Calu3 (cell line): Measurements from ENCODE around the gene SLC5A5. TPM values are rescaled to one million over a fixed set of nuclear protein-coding genes. Genes with fewer than 3 reads are reported as not detected.

Experiments used
- BruUV-seq: library from RNA; stranded (reverse); fragments of 400-500 nt; replicated peaks from 2 replicates; lab custom pipeline; 2021; lab: Mats Ljungman, UMichigan
- CTCF ChIA-PET: fragments of 300-600 bp; sonication (Branson Sonifier 250); formaldehyde crosslinking; loops from one replicate; lab custom pipeline; 2022; ENCODE audit warnings: antibody characterized with exemption; lab: Charles Lee
- DNase-seq: peaks from one replicate; pipeline ENCODE4 v3.0.0; 2022
- H3K27ac Mint-ChIP-seq: one replicate; pipeline ENCODE4 v1.8.0; 2022; ENCODE audit warnings: mixed read lengths; ENCODE audit not compliant: unreplicated experiment
- H3K27me3 Mint-ChIP-seq: one replicate; pipeline ENCODE4 v1.8.0; 2022; ENCODE audit warnings: mixed read lengths; ENCODE audit not compliant: unreplicated experiment
- H3K36me3 Mint-ChIP-seq: one replicate; pipeline ENCODE4 v1.8.0; 2022; ENCODE audit warnings: mild to moderate bottlenecking, moderate library complexity, mixed read lengths; ENCODE audit not compliant: insufficient read depth, unreplicated experiment
- H3K4me1 Mint-ChIP-seq: one replicate; pipeline ENCODE4 v1.8.0; 2022; ENCODE audit warnings: mild to moderate bottlenecking, low read depth, mixed read lengths; ENCODE audit not compliant: unreplicated experiment
- H3K4me3 Mint-ChIP-seq: one replicate; pipeline ENCODE4 v1.8.0; 2022; ENCODE audit warnings: mild to moderate bottlenecking, low read depth, moderate library complexity, mixed read lengths; ENCODE audit not compliant: unreplicated experiment
- H3K9me3 Mint-ChIP-seq: one replicate; pipeline ENCODE4 v1.8.0; 2022; ENCODE audit warnings: low read depth, mixed read lengths; ENCODE audit not compliant: unreplicated experiment
- intact Hi-C: fragments of 100-400 bp; cut with micrococcal nuclease; formaldehyde crosslinking; loops from one replicate; pipeline ENCODE4 v1.10.0; 2022; ENCODE audit not compliant: unreplicated experiment
- total RNA-seq: library from RNA; stranded (reverse); gene quantifications from 2 replicates; pipeline ENCODE4 v1.2.3, GENCODE V29; 2022
- TF ChIP-seq, protein P1 (sequence below): fragments of 200-600 bp; IDR thresholded peaks from one replicate; pipeline ENCODE4 v1.8.0; 2022; ENCODE audit warnings: antibody characterized with exemption; ENCODE audit not compliant: unreplicated experiment

SLC5A5 gene
- total RNA-seq, 1 experiment from 2014 or later: not detected

GRCh38 chr19:17835182-17836006 is 36.4 kb upstream of the SLC5A5 start:
- CTCF ChIA-PET: no interaction called here
- no peaks in the 10 kb centered on the region for H3K9me3 Mint-ChIP-seq
- BruUV-seq: no TSS peak
- intact Hi-C loops: no loop called here
- H3K36me3 Mint-ChIP-seq: no peaks in the 10 kb centered on the region
- TF ChIP-seq, protein P1, sequence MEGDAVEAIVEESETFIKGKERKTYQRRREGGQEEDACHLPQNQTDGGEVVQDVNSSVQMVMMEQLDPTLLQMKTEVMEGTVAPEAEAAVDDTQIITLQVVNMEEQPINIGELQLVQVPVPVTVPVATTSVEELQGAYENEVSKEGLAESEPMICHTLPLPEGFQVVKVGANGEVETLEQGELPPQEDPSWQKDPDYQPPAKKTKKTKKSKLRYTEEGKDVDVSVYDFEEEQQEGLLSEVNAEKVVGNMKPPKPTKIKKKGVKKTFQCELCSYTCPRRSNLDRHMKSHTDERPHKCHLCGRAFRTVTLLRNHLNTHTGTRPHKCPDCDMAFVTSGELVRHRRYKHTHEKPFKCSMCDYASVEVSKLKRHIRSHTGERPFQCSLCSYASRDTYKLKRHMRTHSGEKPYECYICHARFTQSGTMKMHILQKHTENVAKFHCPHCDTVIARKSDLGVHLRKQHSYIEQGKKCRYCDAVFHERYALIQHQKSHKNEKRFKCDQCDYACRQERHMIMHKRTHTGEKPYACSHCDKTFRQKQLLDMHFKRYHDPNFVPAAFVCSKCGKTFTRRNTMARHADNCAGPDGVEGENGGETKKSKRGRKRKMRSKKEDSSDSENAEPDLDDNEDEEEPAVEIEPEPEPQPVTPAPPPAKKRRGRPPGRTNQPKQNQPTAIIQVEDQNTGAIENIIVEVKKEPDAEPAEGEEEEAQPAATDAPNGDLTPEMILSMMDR: no peak
- H3K27ac Mint-ChIP-seq: no peak overlapping the region
- no peak overlapping the region for H3K4me3 Mint-ChIP-seq
- H3K27me3 Mint-ChIP-seq: peaks cover 17% of the 10 kb centered on the region
- DNase-seq: no peak
- no peaks in the 10 kb centered on the region for H3K4me1 Mint-ChIP-seq

GRCh38 chr19:17836530-17836929 is 35.2 kb upstream of the SLC5A5 start:
- peaks cover 17% of the 10 kb centered on the region for H3K27me3 Mint-ChIP-seq

DNA sequence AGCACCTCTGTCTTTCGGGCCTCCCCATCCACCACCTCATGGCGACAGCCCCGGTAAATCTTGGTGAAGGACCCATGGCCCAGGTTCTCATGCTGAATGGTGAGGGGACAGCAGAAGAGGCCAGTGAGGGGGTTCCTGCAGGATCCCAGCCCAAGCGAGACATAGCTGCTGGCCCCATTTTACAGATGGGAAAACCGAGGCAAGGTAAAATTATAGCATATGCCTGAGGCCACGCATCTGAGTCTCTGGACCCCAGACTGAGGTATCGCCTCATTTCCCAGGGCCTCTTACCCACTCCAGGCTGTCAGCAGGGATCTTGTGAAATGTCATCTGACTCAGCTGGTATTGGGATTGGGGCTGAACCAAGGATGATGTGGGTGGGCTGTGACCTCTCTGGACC is 33.8 kb upstream of the SLC5A5 start:
- Mint-ChIP-seq H3K4me3 (no peak overlapping the region), H3K36me3 (no peaks in the 10 kb centered on the region), H3K27me3 (peaks cover 17% of the 10 kb centered on the region), H3K4me1 (no peaks in the 10 kb centered on the region), H3K27ac (no peak overlapping the region), H3K9me3 (no peaks in the 10 kb centered on the region)
- TF ChIP-seq, protein P1: no peak
- no peak for DNase-seq
- CTCF ChIA-PET: no interaction called here
- intact Hi-C loops: no loop called here
- BruUV-seq: no TSS peak

More at GRCh38 chr19:17836530-17836929, 35.2 kb upstream of the SLC5A5 start:
- Mint-ChIP-seq H3K27ac (no peak overlapping the region), H3K4me3 (no peak overlapping the region), H3K4me1 (no peaks in the 10 kb centered on the region), H3K9me3 (no peaks in the 10 kb centered on the region), H3K36me3 (no peaks in the 10 kb centered on the region)
- CTCF ChIA-PET: no interaction called here
- intact Hi-C loops: no loop called here
- no peak for DNase-seq
- TF ChIP-seq, protein P1: no peak
- BruUV-seq: no TSS peak

DNA sequence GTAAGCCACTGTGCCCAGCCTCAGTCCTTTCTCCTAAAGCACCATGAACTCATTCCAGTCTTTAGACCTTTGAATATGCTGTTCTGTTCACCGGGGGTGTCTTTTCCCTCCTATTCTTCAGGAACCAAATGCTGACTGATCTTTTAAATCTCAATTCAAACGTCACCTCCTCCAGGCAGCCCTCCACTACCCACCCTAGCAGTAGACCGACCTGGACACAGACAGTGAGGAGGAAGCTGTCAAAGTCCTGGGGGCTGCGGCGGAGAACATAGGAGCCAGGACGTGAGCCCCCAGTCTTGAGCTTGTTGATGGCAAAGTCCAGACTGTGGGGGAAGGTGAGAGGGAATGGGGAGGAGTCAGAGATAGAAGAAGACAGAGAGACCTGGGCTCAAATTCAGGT is 31.7 kb upstream of the SLC5A5 start:
- no peaks in the 10 kb centered on the region for H3K36me3 Mint-ChIP-seq
- peaks cover 30% of the 10 kb centered on the region for H3K27me3 Mint-ChIP-seq
- BruUV-seq: no TSS peak
- TF ChIP-seq, protein P1: no peak
- no peak overlapping the region for H3K4me3 Mint-ChIP-seq
- H3K4me1 Mint-ChIP-seq: no peaks in the 10 kb centered on the region
- no peaks in the 10 kb centered on the region for H3K9me3 Mint-ChIP-seq
- DNase-seq: no peak
- no peak overlapping the region for H3K27ac Mint-ChIP-seq
- CTCF ChIA-PET: interaction anchor here (0.7 kb wide), 1 partner anchor 48 kb away, joined by 5 read pairs; no protein-coding TSS in a partner anchor
- intact Hi-C loops: no loop called here
